ENCODE results near the gene ARMC9. TPM values are rescaled to one million over a fixed set of nuclear protein-coding genes. Genes with fewer than 3 reads are reported as not detected.

Gene ARMC9
- total RNA-seq, 4 donors from 2014 or later: 0.20 to 7.2 (median 3.2) TPM

DNA sequence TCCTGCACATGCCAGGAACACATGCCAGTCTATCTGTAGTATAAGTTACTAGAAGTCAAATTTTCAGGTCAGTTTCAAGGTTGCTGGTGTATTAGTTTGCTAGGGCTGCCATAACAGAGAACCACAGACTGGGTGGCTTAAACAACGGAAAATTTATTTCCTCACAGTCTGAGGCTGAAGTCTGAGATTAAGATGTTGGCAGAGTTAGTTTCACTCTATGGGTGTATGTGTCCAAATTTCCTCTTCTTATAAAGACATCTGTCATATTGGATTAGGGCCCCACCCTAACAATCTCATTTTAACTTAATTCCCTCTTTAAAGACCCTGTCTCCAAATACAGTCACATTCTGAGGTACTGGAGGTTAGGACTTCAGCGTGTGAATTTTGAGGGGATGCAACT is 223.6 kb downstream of the ARMC9 start:
- no peaks in the 10 kb centered on the region for H3K36me3 ChIP-seq
- H3K27ac ChIP-seq: no peak overlapping the region
- ATAC-seq (no peak), DNase-seq (no peak)
- TF ChIP-seq, protein P1, sequence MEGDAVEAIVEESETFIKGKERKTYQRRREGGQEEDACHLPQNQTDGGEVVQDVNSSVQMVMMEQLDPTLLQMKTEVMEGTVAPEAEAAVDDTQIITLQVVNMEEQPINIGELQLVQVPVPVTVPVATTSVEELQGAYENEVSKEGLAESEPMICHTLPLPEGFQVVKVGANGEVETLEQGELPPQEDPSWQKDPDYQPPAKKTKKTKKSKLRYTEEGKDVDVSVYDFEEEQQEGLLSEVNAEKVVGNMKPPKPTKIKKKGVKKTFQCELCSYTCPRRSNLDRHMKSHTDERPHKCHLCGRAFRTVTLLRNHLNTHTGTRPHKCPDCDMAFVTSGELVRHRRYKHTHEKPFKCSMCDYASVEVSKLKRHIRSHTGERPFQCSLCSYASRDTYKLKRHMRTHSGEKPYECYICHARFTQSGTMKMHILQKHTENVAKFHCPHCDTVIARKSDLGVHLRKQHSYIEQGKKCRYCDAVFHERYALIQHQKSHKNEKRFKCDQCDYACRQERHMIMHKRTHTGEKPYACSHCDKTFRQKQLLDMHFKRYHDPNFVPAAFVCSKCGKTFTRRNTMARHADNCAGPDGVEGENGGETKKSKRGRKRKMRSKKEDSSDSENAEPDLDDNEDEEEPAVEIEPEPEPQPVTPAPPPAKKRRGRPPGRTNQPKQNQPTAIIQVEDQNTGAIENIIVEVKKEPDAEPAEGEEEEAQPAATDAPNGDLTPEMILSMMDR (IDR thresholded peaks at IDR 0.05 in 4 of 5, conservative IDR thresholded peaks at IDR 0.05 in 1 of 5): no peak
- no peak for TF ChIP-seq POLR2A (IDR thresholded peaks at IDR 0.05)
- H3K27me3 ChIP-seq: peaks cover 0 to 4% (median 3%) of the 10 kb centered on the region in 3 donors
- in situ Hi-C loops (cut with MboI; ENCODE audit: low sequenced_read_pairs in 4 of 4): loop anchor here in 2 of 4 donors (25.0 kb wide), 2 partner anchors 185 to 310 kb away; no protein-coding TSS in a partner anchor
- no peaks in the 10 kb centered on the region for H3K4me1 ChIP-seq
- no peak overlapping the region for H3K4me3 ChIP-seq
- intact Hi-C loops (cut with DNase I; ENCODE audit: low total_unique reads): no loop called here
- no peaks in the 10 kb centered on the region for H3K9me3 ChIP-seq

DNA sequence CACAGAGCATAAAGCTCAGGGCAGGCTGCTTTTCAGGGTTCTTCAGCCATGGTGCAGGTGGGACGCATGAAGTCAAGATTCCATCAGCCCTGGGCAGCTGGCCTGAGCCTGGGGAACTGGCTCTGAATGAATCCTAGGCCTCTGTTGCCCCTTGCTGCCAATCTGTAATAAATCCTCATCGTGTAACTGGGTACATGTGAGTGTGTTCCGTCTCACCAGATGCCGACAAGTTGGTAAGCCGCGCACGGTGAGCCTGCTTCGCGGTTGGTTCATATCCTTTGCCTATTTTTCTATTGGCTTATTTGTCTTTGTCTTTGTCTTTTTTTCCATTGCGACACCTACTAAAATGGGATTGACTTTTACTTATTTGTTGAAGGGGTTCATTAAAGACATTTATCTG is 224.7 kb downstream of the ARMC9 start:
- Histone ChIP-seq H3K4me1 (no peaks in the 10 kb centered on the region), H3K4me3 (no peak overlapping the region), H3K27me3 (peaks cover 0 to 4% (median 3%) of the 10 kb centered on the region in 3 donors), H3K36me3 (no peaks in the 10 kb centered on the region), H3K9me3 (no peaks in the 10 kb centered on the region), H3K27ac (no peak overlapping the region)
- ATAC-seq (no peak), DNase-seq (no peak)
- in situ Hi-C loops (cut with MboI; ENCODE audit: low sequenced_read_pairs in 4 of 4) (loop anchor here in 2 of 4 donors (25.0 kb wide), 2 partner anchors 186 to 311 kb away; no protein-coding TSS in a partner anchor), intact Hi-C loops (cut with DNase I; ENCODE audit: low total_unique reads) (no loop called here)
- no peak for TF ChIP-seq POLR2A (IDR thresholded peaks at IDR 0.05)
- TF ChIP-seq, protein P1 (IDR thresholded peaks at IDR 0.05 in 4 of 5, conservative IDR thresholded peaks at IDR 0.05 in 1 of 5): no peak

Small RNA genes within 50 kb of the gene (microRNA-seq; reads per million reads assigned to microRNA genes)
- gene MIR4777 (ENCODE audit: borderline replicate concordance in 2 of 2): 0 reads per million in 2 donors

Other genes starting within 250 kb of the ARMC9 start
- gene SPATA3, start 202.5 kb upstream of the ARMC9 start, total RNA-seq: not detected
- gene C2orf72, start 161.1 kb upstream of the ARMC9 start, total RNA-seq: under 1 TPM in 3 of 4 donors, not detected in 1; 0.10 to 0.44 (median 0.15) TPM
- 100 to 1,000 TPM; 169 to 189 (median 182) TPM for gene PSMD1, start 141.8 kb upstream of the ARMC9 start, total RNA-seq
- under 1 TPM in 1 of 4 donors, not detected in 3; 0.09 TPM for gene HTR2B, start 73.6 kb upstream of the ARMC9 start, total RNA-seq
- under 1 TPM; 0.10 to 0.60 (median 0.44) TPM for gene B3GNT7, start 197.1 kb downstream of the ARMC9 start, total RNA-seq

All from gastrocnemius medialis (tissue), 4 donors.